SK-N-SH treated with all-trans-retinoic acid at 6 μM for 48 hours (cell line): ENCODE measurements around the gene IFI27L2.

Source experiments
- CREB5 ChIP-seq: fragments of 250-450 bp; sonication (Bioruptor Pico); IDR thresholded peaks from 2 replicates; pipeline ENCODE4 v1.5.1; 2020; ENCODE audit warnings: low read depth, mild to moderate bottlenecking, moderate library complexity
- TOX ChIP-seq: fragments of 250-450 bp; sonication (Bioruptor Pico); IDR thresholded peaks from 2 replicates; pipeline ENCODE4 v1.8.0; 2021; ENCODE audit warnings: mild to moderate bottlenecking, moderate library complexity, borderline replicate concordance
- ZFP30 ChIP-seq: fragments of 450-650 bp; formaldehyde crosslinking; IDR thresholded peaks from 2 replicates; pipeline ENCODE4 v1.5.0; 2022; ENCODE audit warnings: mild to moderate bottlenecking, moderate library complexity
- ZNF8 ChIP-seq: fragments of 450-650 bp; formaldehyde crosslinking; IDR thresholded peaks from 2 replicates; pipeline ENCODE4 v1.5.0; 2020; ENCODE audit warnings: mild to moderate bottlenecking, moderate library complexity
- TF ChIP-seq, protein P1 (sequence below): fragments of 250-450 bp; sonication (Bioruptor Pico); IDR thresholded peaks from 2 replicates; pipeline ENCODE4 v1.8.0; 2020; ENCODE audit warnings: mild to moderate bottlenecking, moderate library complexity, borderline replicate concordance

DNA sequence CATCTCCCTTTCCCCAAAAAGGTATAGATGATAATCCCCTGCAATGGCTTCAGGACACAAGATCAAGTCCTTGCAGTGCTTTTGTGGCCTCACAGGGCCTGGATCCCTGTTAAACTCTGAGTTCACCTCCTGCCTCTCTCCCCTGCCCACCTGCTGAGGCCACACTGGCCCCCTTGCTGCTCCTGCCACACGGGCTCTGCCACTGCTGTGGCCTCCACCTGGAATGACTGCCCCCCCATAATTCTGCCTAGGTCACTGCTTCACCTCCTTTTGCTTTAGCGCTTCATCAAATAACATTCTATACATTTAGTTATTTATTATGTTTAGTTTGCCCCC lies 19.5 kb downstream of the IFI27L2 start:
- TF ChIP-seq, protein P1, sequence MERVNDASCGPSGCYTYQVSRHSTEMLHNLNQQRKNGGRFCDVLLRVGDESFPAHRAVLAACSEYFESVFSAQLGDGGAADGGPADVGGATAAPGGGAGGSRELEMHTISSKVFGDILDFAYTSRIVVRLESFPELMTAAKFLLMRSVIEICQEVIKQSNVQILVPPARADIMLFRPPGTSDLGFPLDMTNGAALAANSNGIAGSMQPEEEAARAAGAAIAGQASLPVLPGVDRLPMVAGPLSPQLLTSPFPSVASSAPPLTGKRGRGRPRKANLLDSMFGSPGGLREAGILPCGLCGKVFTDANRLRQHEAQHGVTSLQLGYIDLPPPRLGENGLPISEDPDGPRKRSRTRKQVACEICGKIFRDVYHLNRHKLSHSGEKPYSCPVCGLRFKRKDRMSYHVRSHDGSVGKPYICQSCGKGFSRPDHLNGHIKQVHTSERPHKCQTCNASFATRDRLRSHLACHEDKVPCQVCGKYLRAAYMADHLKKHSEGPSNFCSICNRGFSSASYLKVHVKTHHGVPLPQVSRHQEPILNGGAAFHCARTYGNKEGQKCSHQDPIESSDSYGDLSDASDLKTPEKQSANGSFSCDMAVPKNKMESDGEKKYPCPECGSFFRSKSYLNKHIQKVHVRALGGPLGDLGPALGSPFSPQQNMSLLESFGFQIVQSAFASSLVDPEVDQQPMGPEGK: no peak
- TF ChIP-seq CREB5 (CRISPR knock-in tag) (no peak), ZNF8 (CRISPR knock-in tag) (no peak), TOX (CRISPR knock-in tag) (no peak), ZFP30 (CRISPR knock-in tag) (no peak)
